Measurements from ENCODE around the gene PRELID2.

The PRELID2 gene

DNA sequence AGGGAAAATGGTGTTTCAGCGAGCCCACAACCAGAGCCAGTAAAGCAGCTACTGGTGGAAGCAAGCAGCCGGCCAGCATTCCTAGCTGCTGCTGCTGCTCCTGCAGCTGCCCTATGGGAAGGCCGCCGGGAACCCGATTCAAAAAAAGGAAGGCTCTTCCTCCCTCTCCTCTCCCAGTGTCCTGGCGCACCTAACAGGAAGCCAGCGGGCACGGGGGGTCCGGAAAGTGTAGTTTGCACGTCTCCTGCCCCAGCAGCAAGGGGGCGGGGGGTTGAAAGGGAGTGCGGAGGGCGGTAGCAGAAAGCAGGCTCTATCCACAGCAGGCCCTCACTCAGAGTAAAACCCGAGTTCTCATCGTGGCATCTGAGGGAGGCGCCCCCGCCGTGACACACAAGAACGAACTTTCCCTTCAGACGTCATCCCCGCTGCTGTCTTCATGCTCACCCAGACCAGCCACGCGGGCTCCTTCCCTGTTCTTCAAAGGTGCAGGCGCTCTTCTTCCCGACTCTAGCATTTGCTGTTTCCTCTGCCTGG is 21.2 kb upstream of the PRELID2 start:
- in situ Hi-C loops (cut with HindIII; ENCODE audit: low pct_ligation_motif_present, low sequenced_read_pairs), result no loop called here
- peak; percentile 82 for DNase-seq
- Histone ChIP-seq H3K27ac (peak overlapping the region; percentile 75), H3K4me3 (ENCODE audit: low read depth, low read length) (peak overlapping the region; percentile 18), H3K27me3 (replicated peaks) (no peaks in the 10 kb centered on the region), H3K36me3 (replicated peaks) (no peaks in the 10 kb centered on the region)
- TF ChIP-seq, protein P1, sequence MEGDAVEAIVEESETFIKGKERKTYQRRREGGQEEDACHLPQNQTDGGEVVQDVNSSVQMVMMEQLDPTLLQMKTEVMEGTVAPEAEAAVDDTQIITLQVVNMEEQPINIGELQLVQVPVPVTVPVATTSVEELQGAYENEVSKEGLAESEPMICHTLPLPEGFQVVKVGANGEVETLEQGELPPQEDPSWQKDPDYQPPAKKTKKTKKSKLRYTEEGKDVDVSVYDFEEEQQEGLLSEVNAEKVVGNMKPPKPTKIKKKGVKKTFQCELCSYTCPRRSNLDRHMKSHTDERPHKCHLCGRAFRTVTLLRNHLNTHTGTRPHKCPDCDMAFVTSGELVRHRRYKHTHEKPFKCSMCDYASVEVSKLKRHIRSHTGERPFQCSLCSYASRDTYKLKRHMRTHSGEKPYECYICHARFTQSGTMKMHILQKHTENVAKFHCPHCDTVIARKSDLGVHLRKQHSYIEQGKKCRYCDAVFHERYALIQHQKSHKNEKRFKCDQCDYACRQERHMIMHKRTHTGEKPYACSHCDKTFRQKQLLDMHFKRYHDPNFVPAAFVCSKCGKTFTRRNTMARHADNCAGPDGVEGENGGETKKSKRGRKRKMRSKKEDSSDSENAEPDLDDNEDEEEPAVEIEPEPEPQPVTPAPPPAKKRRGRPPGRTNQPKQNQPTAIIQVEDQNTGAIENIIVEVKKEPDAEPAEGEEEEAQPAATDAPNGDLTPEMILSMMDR (IDR thresholded peaks at IDR 0.05; ENCODE audit: low read depth, low read length, missing control alignments), result peak; percentile 19

DNA sequence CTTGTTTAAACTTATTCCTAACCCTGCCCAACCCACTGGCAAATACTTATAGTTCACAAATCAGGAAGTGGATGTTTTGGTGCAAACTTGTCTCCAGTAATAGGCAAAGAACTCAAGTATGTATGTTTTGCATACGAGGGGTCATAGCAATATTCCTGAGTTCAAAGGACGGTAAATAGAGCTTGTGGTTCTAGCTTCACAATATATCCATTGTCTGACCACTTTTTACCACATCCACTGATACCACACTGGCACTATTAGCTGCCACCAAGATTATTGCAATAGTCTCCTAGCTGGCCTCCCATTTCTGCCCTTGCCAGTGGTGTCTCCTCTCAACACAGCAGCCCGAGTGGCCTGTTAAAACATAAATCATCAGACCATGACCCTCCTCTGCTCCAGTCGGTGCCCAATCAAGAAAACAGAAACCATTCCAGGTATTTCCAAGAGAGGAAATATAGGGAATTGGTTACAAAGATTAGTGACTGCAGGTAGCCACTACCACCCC is 20.7 kb upstream of the PRELID2 start:
- Histone ChIP-seq H3K4me3 (ENCODE audit: low read depth, low read length) (no peak overlapping the region), H3K27ac (peak overlapping the region; percentile 75)
- in situ Hi-C loops (cut with HindIII; ENCODE audit: low pct_ligation_motif_present, low sequenced_read_pairs), result no loop called here

DNA sequence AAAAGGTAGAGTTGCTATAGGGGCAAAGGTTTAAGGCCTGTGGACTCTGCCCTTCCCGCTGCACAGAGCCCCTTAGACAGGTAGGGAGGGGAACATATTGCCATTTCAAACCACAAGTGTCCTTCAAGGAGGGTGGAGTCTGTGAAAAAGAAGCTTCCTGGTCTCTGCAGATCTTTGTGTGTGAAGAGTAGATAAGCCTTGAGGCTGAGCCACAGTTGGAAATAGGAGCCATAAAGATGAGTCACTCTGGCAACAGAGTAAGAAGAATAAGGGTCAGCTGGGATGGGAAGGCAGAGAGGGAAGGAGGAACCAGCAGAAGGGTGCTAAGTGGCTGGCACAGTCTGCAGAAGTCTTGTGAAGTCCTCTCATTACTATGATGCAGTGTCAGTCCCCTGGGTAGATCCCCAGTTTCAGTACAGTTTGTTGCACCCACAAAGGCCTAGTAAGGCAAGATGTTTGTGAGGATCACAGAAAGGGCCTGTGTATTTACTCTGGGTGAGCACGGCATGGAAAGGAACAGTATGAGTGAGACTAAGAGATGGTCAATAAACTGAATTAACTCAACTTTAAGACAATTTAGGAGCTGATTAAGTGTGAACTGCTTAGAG is 19.6 kb upstream of the PRELID2 start:
- in situ Hi-C loops (cut with HindIII; ENCODE audit: low pct_ligation_motif_present, low sequenced_read_pairs), result no loop called here
- H3K36me3 ChIP-seq (replicated peaks), result no peaks in the 10 kb centered on the region
- TF ChIP-seq, protein P1 (IDR thresholded peaks at IDR 0.05; ENCODE audit: low read depth, low read length, missing control alignments), result no peak
- no peaks in the 10 kb centered on the region for H3K27me3 ChIP-seq (replicated peaks)
- DNase-seq, result peak; percentile 89
- no peak overlapping the region for H3K4me3 ChIP-seq (ENCODE audit: low read depth, low read length)
- H3K27ac ChIP-seq, result peak overlapping the region; percentile 43

More for the DNA sequence above, 20.7 kb upstream of the PRELID2 start:
- TF ChIP-seq, protein P1 (IDR thresholded peaks at IDR 0.05; ENCODE audit: low read depth, low read length, missing control alignments), result no peak
- H3K36me3 ChIP-seq (replicated peaks), result no peaks in the 10 kb centered on the region
- H3K27me3 ChIP-seq (replicated peaks), result no peaks in the 10 kb centered on the region
- no peak for DNase-seq

DNA sequence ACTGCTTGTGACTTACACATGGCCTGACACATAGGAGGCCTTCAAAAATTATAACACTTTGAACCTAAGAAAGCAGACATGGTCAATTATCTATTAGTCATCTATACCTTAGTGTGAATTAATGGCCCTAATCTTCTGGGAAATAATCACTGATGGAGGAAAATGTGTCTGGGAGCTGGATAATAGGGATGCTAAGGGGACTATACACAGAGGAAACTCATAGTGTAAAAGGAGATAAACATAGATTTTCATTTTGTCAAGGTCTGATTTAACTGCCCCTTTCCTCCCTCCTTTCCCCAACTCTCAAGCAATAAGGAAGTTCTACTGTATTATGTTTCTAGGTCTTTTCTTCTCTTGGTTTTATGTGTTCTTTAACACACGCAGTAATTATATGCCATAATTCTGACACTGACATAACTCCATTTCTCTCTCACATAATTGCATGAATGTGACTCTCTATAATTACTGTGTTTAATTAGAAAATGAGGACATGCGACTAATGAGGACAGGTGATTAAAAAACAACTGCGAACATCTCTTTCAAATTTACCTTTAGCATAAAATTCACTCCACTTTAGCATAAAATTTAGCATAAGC is 18.7 kb upstream of the PRELID2 start:
- TF ChIP-seq, protein P1 (IDR thresholded peaks at IDR 0.05; ENCODE audit: low read depth, low read length, missing control alignments), result no peak
- no peaks in the 10 kb centered on the region for H3K36me3 ChIP-seq (replicated peaks)
- no peaks in the 10 kb centered on the region for H3K27me3 ChIP-seq (replicated peaks)
- no peak for DNase-seq
- in situ Hi-C loops (cut with HindIII; ENCODE audit: low pct_ligation_motif_present, low sequenced_read_pairs), result no loop called here
- H3K27ac ChIP-seq, result no peak overlapping the region
- H3K4me3 ChIP-seq (ENCODE audit: low read depth, low read length), result no peak overlapping the region

DNA sequence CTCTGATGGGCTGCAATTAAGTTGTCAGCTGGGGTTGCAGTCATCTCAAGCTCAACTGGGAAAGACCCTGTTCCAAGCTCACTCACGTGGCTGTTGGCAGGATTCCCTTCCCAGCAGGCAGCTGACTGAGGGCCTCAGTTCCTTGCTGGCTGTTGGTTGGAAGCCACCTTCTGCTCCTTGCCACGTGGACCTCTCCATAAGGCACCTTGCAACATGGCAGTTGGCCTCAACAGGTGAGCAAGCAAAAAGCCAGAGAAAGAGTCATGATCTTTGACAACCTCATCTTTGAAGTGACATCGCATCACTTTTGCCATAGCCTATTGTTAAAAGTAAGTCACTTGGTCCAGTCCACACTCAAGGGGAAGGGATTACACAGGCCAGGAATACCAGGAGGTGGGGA is 17.8 kb upstream of the PRELID2 start:
- in situ Hi-C loops (cut with HindIII; ENCODE audit: low pct_ligation_motif_present, low sequenced_read_pairs), result no loop called here
- Histone ChIP-seq H3K4me3 (ENCODE audit: low read depth, low read length) (no peak overlapping the region), H3K27ac (no peak overlapping the region), H3K36me3 (replicated peaks) (no peaks in the 10 kb centered on the region), H3K27me3 (replicated peaks) (no peaks in the 10 kb centered on the region)
- TF ChIP-seq, protein P1 (IDR thresholded peaks at IDR 0.05; ENCODE audit: low read depth, low read length, missing control alignments), result no peak
- DNase-seq, result no peak
